BLaER1 treated with 17β-estradiol and CSF1 and Interleukin-3, amounts not matched to agents 10 nM and 100 nM (cell line): ENCODE results near the gene HSD3B7.

ENCODE experiments used
- H3K27ac ChIP-seq, 11 experiments: shearing (Covaris generic); formaldehyde crosslinking; 2 replicates each; pipeline ENCODE4 v1.8.1; 2022
- H3K27me3 ChIP-seq, 11 experiments: shearing (Covaris generic); formaldehyde crosslinking; 2 replicates each; pipeline ENCODE4 v1.8.1; 2022
- H3K36me3 ChIP-seq, 11 experiments: shearing (Covaris generic); formaldehyde crosslinking; 2 replicates each; pipeline ENCODE4 v1.8.1; 2022
- H3K4me1 ChIP-seq, 10 experiments: shearing (Covaris generic); formaldehyde crosslinking; 2 replicates each; pipeline ENCODE4 v1.8.1; 2022
- H3K4me2 ChIP-seq, 11 experiments: shearing (Covaris generic); formaldehyde crosslinking; 2 replicates each; pipeline ENCODE4 v1.8.1; 2022
- H3K4me3 ChIP-seq, 10 experiments: shearing (Covaris generic); formaldehyde crosslinking; 2 replicates each; pipeline ENCODE4 v1.8.1; 2022
- H3K9ac ChIP-seq, 11 experiments: shearing (Covaris generic); formaldehyde crosslinking; 2 replicates each; pipeline ENCODE4 v1.8.1; 2022
- H3K9me3 ChIP-seq, 11 experiments: shearing (Covaris generic); formaldehyde crosslinking; replicated peaks in 1 of 11; 2 replicates each; pipeline ENCODE4 v1.8.1; 2022
- H4K20me1 ChIP-seq, 11 experiments: shearing (Covaris generic); formaldehyde crosslinking; 2 replicates each; pipeline ENCODE4 v1.8.1; 2022
- Cebpa-rat ChIP-seq, 11 experiments: shearing (Covaris generic); IDR thresholded peaks; 2 replicates each; pipeline ENCODE4 v1.8.1; 2022

HSD3B7 gene

DNA sequence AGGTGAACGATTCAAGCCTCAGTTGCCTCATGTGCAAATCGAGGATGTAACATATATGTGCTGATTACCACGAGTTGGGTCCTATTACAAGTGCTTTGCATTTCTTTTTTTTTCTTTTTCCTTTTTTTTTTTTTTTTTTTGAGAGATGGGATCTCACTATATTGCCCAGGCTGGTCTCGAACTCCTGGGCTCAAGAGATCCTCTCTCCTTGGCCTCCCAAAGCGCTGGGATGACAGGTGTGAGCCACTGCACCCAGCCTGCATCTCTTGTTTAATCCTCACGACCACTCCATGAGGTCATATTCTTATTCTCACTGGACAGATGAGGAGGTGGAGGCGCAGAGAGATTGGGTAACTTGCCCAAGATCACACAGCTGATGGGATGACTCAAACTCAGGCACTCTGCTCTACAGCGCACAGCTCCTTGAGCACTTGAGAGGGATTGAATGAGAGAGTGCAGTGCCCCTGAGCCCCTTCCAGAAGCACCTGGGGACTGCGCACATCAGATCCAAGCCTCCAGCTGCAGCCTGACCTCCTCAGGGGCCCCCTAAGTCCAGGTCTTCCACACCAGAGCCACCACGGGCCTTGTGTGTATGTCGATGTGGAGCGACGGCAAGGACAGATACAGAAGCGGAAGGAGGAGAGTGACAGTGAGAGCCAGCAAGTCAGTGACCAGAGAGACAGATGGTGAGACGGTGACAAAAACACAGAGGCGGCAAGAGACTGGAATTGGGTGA lies 20.5 kb downstream of the HSD3B7 start:
- Histone ChIP-seq H3K4me2 (no peak overlapping the region), H3K9me3 (no peaks in the 10 kb centered on the region), H4K20me1 (peaks cover 0 to 7% (median 0%) of the 10 kb centered on the region in 11 experiments; a peak in 3 of 22 replicates), H3K27me3 (peaks cover 0 to 4% (median 0%) of the 10 kb centered on the region in 11 experiments; a peak in 3 of 22 replicates), H3K9ac (no peak overlapping the region), H3K36me3 (no peaks in the 10 kb centered on the region), H3K4me1 (peaks cover 0 to 29% (median 24%) of the 10 kb centered on the region in 10 experiments; a peak in 16 of 20 replicates), H3K27ac (no peak overlapping the region), H3K4me3 (no peak overlapping the region)
- TF ChIP-seq Cebpa-rat (IDR thresholded peaks at IDR 0.05), result no peak

- Histone ChIP-seq H3K4me1 (peaks cover 3 to 32% (median 27%) of the 10 kb centered on the region in 10 experiments; a peak in 19 of 20 replicates), H3K9me3 (no peaks in the 10 kb centered on the region), H3K27me3 (peaks cover 0 to 7% (median 3%) of the 10 kb centered on the region in 11 experiments; a peak in 9 of 22 replicates), H3K9ac (no peak overlapping the region), H3K27ac (no peak overlapping the region), H3K4me2 (no peak overlapping the region), H3K36me3 (no peaks in the 10 kb centered on the region), H3K4me3 (no peak overlapping the region), H4K20me1 (peaks cover 0 to 7% (median 0%) of the 10 kb centered on the region in 11 experiments; a peak in 3 of 22 replicates)
- TF ChIP-seq Cebpa-rat (IDR thresholded peaks at IDR 0.05), result no peak
Measured at GRCh38 chr16:31006086-31006385, 21.0 kb downstream of the HSD3B7 start.

DNA sequence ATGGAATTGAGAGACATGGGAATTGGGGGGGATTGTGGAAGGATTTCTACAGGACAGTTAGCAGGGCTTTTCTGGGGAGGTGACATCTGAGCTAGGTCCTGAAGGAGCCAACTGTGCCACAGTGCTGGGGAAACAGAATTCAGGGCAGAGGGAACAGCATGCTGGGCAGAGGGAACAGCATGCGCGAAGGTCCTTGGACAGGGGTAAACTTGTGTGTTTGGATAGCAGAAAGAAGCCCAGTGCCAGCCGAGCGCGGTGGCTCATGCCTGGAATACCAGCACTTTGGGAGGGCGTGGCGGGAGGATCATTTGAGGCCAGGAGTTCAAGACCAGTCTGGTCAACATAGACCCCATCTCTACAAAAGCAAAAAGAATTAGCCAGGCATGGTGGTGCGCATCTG lies 21.6 kb downstream of the HSD3B7 start:
- H3K9ac ChIP-seq, result no peak overlapping the region
- peaks cover 6 to 38% (median 32%) of the 10 kb centered on the region in 10 experiments; a peak in 19 of 20 replicates for H3K4me1 ChIP-seq
- H3K4me2 ChIP-seq, result peak overlapping the region in 1 of 11 experiments; percentile 36; a peak in 1 of 22 replicates
- H3K4me3 ChIP-seq, result no peak overlapping the region
- TF ChIP-seq Cebpa-rat (IDR thresholded peaks at IDR 0.05), result no peak
- H3K27ac ChIP-seq, result no peak overlapping the region
- H3K9me3 ChIP-seq, result no peaks in the 10 kb centered on the region
- H4K20me1 ChIP-seq, result peaks cover 0 to 7% (median 0%) of the 10 kb centered on the region in 11 experiments; a peak in 3 of 22 replicates
- no peaks in the 10 kb centered on the region for H3K36me3 ChIP-seq
- H3K27me3 ChIP-seq, result peaks cover 0 to 13% (median 8%) of the 10 kb centered on the region in 11 experiments; a peak in 9 of 22 replicates

GRCh38 chr16:31007684-31008083 lies 22.7 kb downstream of the HSD3B7 start:
- Histone ChIP-seq H3K9me3 (no peaks in the 10 kb centered on the region), H3K4me1 (peaks cover 6 to 38% (median 32%) of the 10 kb centered on the region in 10 experiments; a peak in 19 of 20 replicates), H4K20me1 (peaks cover 0 to 7% (median 0%) of the 10 kb centered on the region in 11 experiments; a peak in 3 of 22 replicates), H3K27ac (no peak overlapping the region), H3K4me2 (peak overlapping the region in 8 of 11 experiments; percentile 5 to 48 (median 41); a peak in 13 of 22 replicates), H3K9ac (no peak overlapping the region; a peak in 1 of 22 replicates), H3K27me3 (peaks cover 0 to 17% (median 8%) of the 10 kb centered on the region in 11 experiments; a peak in 9 of 22 replicates), H3K4me3 (no peak overlapping the region), H3K36me3 (no peaks in the 10 kb centered on the region)
- TF ChIP-seq Cebpa-rat (IDR thresholded peaks at IDR 0.05), result no peak

GRCh38 chr16:31008149-31008548 lies 23.1 kb downstream of the HSD3B7 start:
- Histone ChIP-seq H3K4me2 (peak overlapping the region in 6 of 11 experiments; percentile 5 to 48 (median 41); a peak in 8 of 22 replicates), H4K20me1 (peaks cover 0 to 7% (median 0%) of the 10 kb centered on the region in 11 experiments; a peak in 3 of 22 replicates), H3K4me1 (peaks cover 6 to 38% (median 32%) of the 10 kb centered on the region in 10 experiments; a peak in 19 of 20 replicates), H3K27ac (no peak overlapping the region), H3K9me3 (no peaks in the 10 kb centered on the region), H3K4me3 (no peak overlapping the region), H3K36me3 (no peaks in the 10 kb centered on the region), H3K27me3 (peaks cover 0 to 17% (median 8%) of the 10 kb centered on the region in 11 experiments; a peak in 9 of 22 replicates), H3K9ac (no peak overlapping the region)
- no peak for TF ChIP-seq Cebpa-rat (IDR thresholded peaks at IDR 0.05)

DNA sequence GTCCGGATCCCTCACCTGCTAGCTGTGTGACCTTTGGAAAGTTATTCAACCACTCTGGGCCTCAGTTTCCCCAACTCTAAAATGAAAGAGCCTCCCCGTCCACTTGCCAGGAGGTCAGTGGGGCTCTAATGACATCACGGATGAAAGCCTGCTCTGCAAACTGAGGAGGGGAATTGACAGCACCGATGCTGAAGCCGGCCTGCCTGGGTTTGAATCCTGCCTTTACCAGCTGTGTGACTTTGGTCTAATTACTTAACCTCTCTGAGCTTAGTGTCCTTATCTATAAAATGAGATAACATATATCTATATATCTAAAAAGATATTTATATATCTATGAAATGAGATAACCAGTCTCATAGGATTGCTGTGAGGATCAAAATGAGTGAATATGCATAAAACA lies 23.5 kb downstream of the HSD3B7 start:
- Histone ChIP-seq H3K9me3 (no peaks in the 10 kb centered on the region; a peak in 1 of 22 replicates), H4K20me1 (peaks cover 0 to 6% (median 0%) of the 10 kb centered on the region in 11 experiments; a peak in 3 of 22 replicates), H3K27me3 (peaks cover 0 to 17% (median 8%) of the 10 kb centered on the region in 11 experiments; a peak in 9 of 22 replicates), H3K27ac (no peak overlapping the region), H3K36me3 (no peaks in the 10 kb centered on the region), H3K4me1 (peaks cover 6 to 38% (median 32%) of the 10 kb centered on the region in 10 experiments; a peak in 19 of 20 replicates), H3K4me3 (no peak overlapping the region), H3K9ac (no peak overlapping the region), H3K4me2 (peak overlapping the region in 2 of 11 experiments; percentile 10 to 29; a peak in 2 of 22 replicates)
- no peak for TF ChIP-seq Cebpa-rat (IDR thresholded peaks at IDR 0.05)

GRCh38 chr16:31009120-31009519 lies 24.1 kb downstream of the HSD3B7 start:
- no peak overlapping the region for H3K9ac ChIP-seq
- no peaks in the 10 kb centered on the region; a peak in 1 of 22 replicates for H3K9me3 ChIP-seq
- TF ChIP-seq Cebpa-rat (IDR thresholded peaks at IDR 0.05), result no peak
- peaks cover 6 to 38% (median 32%) of the 10 kb centered on the region in 10 experiments; a peak in 19 of 20 replicates for H3K4me1 ChIP-seq
- peak overlapping the region in 9 of 11 experiments; percentile 46 to 71 (median 66); a peak in 12 of 22 replicates for H3K4me2 ChIP-seq
- no peak overlapping the region for H3K27ac ChIP-seq
- H3K27me3 ChIP-seq, result peaks cover 0 to 17% (median 8%) of the 10 kb centered on the region in 11 experiments; a peak in 9 of 22 replicates
- no peaks in the 10 kb centered on the region for H3K36me3 ChIP-seq
- peaks cover 0 to 4% (median 0%) of the 10 kb centered on the region in 11 experiments; a peak in 3 of 22 replicates for H4K20me1 ChIP-seq
- H3K4me3 ChIP-seq, result no peak overlapping the region

DNA sequence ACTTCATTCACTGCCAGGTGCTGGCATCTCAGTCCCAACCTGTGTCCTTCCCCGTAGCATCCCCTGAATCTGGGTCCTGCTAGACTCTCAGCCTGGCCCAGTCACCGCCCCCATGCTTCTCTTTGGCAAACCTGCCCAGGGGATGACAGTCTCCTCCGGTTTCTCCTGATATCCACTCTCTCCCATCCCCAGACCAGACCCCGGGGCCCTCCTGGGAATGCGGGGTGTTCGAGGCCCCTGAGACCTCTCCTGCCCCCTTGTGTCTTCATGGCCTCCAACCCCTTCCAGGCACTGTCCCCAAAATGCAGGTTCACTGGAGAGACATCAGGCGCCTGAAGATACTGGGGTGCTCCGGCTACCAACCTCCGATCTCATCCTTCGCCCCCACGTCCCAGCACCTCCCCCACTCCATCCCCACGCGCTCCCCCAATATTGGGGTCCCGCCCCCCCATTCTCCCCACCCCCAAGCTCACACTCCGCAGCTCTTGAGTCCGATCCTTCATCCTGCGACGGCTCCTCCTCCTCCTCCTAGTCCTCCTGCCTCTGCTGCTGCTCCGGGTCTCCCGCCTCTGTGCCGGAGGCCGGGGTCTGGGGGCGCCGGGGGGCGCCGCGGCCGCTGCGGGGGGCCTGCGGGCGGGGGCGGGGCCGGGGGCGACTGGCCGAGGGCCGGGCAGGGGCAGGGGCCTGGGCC lies 25.0 kb downstream of the HSD3B7 start:
- Histone ChIP-seq H3K9me3 (no peaks in the 10 kb centered on the region; a peak in 1 of 22 replicates), H3K36me3 (no peaks in the 10 kb centered on the region), H4K20me1 (peaks cover 0 to 4% (median 0%) of the 10 kb centered on the region in 11 experiments; a peak in 3 of 22 replicates), H3K4me3 (peak overlapping the region in 8 of 10 experiments; percentile 39 to 67 (median 58); a peak in 14 of 20 replicates), H3K27ac (no peak overlapping the region), H3K27me3 (peaks cover 0 to 17% (median 8%) of the 10 kb centered on the region in 11 experiments; a peak in 9 of 22 replicates), H3K9ac (peak overlapping the region in 6 of 11 experiments; percentile 24 to 59 (median 37); a peak in 7 of 22 replicates), H3K4me2 (peak overlapping the region; percentile 20 to 71 (median 58); a peak in 21 of 22 replicates), H3K4me1 (peaks cover 6 to 38% (median 32%) of the 10 kb centered on the region in 10 experiments; a peak in 19 of 20 replicates)
- TF ChIP-seq Cebpa-rat (IDR thresholded peaks at IDR 0.05), result no peak
